IPS DF 4.7 (cell line): ENCODE data around the gene SPA17.

ENCODE experiments used
- DNase-seq: peaks from one replicate; pipeline ENCODE4 v3.0.0-alpha.2; 2013; ENCODE audit warnings: low spot score; ENCODE audit errors: extremely low read depth

SPA17 gene

GRCh38 chr11:124724979-124725718, 51.4 kb downstream of the SPA17 start:
- no peak for DNase-seq

GRCh38 chr11:124725719-124726105, 52.0 kb downstream of the SPA17 start:
- no peak for DNase-seq

- DNase-seq: no peak
Observed at GRCh38 chr11:124727474-124727873, 53.8 kb downstream of the SPA17 start.

- no peak for DNase-seq
Observed at GRCh38 chr11:124728134-124728533, 54.4 kb downstream of the SPA17 start.

GRCh38 chr11:124729571-124729970, 55.9 kb downstream of the SPA17 start:
- no peak for DNase-seq

- DNase-seq: no peak
Observed at GRCh38 chr11:124732230-124732629, 58.5 kb downstream of the SPA17 start.

GRCh38 chr11:124736736-124737135, 63.0 kb downstream of the SPA17 start:
- no peak for DNase-seq

GRCh38 chr11:124737638-124738305, 64.1 kb downstream of the SPA17 start:
- DNase-seq: no peak

GRCh38 chr11:124738713-124739478, 65.2 kb downstream of the SPA17 start:
- DNase-seq: no peak

GRCh38 chr11:124739479-124740276, 66.0 kb downstream of the SPA17 start, which contains the start of gene NRGN:
NRGN (plus strand) TSS chr11:124739942; CDS start chr11:124740085, 143 bp downstream.
- peak; percentile 72 for DNase-seq

- no peak for DNase-seq
Observed at GRCh38 chr11:124740277-124740882, 66.7 kb downstream of the SPA17 start.

- no peak for DNase-seq
Observed at GRCh38 chr11:124742555-124742954, 68.9 kb downstream of the SPA17 start.

- no peak for DNase-seq
Observed at GRCh38 chr11:124743050-124743449, 69.3 kb downstream of the SPA17 start.

- no peak for DNase-seq
Observed at GRCh38 chr11:124745270-124745834, 71.6 kb downstream of the SPA17 start.

GRCh38 chr11:124745835-124746620, 72.3 kb downstream of the SPA17 start:
- no peak for DNase-seq

GRCh38 chr11:124746621-124747243, 73.0 kb downstream of the SPA17 start:
- DNase-seq: no peak
